GM15510 (cell line): ENCODE data around the gene RBM28.

Source experiments
- POLR2A ChIP-seq: IDR thresholded peaks from 3 replicates; pipeline ENCODE4 v1.6.1; 2011; ENCODE audit warnings: borderline replicate concordance; ENCODE audit not compliant: insufficient read length; ENCODE audit errors: extremely low read depth

Gene RBM28

DNA sequence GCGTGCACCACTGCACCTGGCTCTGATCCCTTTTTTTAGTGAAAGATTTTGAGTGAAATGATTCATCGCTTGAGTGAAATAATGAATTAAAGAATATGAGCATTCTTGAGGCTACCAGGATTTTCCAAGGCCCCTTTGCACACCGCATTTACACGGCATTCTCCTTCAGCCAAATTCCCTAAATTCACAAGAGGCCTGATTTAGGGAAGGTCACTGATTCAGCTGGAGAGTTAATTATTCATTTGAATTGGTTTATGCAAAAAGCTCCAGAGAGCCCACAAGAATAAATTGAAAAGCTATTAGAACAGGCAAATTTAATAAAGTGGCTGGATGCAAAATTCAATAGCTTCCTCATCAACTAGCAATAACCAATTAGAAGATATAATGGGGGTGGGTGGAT is 56.2 kb downstream of the RBM28 start:
- TF ChIP-seq POLR2A = no peak

DNA sequence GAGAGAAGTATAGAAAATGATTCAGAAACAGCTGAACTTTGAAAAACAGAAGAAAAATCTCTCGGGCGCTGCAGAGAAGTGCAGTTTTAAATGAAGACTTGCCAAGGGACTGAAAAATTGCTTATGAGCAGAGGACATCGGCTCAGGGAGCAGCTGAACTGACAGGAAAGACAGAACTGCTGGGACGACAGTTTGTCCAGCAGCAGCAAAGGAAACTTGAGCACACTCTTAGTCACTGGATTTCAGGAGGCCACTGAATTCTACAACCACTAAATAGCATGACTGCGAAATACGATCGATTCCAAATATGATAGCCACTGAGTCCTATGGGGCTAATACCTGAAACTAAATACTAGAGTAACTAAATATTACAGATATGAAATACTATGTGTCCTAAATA is 59.6 kb downstream of the RBM28 start:
- TF ChIP-seq POLR2A = no peak

GRCh38 chr7:128281605-128282380 is 61.9 kb downstream of the RBM28 start:
- no peak for TF ChIP-seq POLR2A

- TF ChIP-seq POLR2A = no peak
Measured at GRCh38 chr7:128279124-128279713, 64.5 kb downstream of the RBM28 start.

GRCh38 chr7:128278366-128278765 is 65.3 kb downstream of the RBM28 start:
- no peak for TF ChIP-seq POLR2A

GRCh38 chr7:128275681-128276080 is 68.0 kb downstream of the RBM28 start:
- TF ChIP-seq POLR2A = no peak

DNA sequence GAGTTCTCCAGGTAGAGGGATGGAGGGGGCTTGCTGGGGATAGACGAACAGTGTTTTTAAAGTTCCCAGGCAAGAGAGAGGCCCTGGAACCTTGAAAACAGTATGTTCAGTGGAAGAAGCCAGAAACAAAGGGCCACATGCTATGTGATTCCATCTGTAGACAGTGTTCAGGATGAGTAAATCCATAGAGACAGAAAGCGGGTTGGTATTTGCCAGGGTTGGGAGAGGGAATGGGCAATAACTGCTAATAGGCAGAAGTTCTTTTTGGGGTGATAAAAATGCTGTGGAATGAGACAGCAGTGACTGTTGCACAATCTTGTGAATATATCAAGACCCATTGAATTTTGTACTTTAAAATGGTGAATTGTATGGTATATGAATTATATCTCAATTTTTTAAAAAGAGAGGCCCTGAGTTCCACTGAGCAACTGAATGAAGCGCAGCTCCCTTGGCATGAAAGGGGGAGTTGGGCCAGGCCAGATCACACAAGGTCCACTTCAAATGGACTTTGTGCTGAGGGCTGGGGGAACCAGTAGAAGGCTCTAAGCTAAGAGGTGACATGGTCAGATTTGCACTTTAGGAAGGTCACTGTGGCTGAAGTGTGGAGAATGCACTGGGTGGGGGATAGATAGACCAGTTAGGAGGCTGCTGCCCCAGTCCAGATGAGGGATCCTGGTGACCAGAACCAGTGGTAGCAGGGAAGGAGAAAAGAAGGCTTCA is 68.7 kb downstream of the RBM28 start:
- no peak for TF ChIP-seq POLR2A

DNA sequence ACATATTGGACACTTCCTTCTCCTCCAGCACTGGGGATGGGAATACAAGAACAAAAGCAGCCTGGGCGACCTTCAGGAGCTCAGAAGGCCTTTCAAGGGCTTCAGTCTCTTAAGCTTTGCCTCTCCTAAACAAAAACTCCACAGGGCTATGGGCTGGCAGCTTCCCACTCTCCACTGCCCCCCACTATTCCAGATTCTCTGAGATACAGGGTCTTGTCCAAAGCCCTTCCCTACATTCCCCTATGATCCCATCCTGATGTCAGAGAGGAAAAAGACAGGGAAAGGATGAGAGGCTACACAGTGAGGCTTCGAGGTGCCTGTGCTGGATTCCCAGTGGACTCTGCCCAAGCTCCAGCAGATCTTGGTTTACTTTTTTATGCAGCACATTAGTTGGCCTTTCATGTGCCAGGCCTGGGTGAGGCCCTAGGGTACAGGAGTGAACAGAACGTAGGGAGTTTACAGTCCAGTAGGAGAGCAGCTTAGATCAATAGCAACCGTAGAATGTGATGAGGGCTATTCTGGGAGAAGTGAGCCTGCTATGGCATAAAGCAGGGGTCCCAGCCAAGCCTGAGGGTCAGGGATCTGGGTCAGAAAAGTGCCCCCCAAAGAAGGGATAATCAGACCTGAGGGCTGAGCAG is 69.3 kb downstream of the RBM28 start:
- TF ChIP-seq POLR2A = no peak

DNA sequence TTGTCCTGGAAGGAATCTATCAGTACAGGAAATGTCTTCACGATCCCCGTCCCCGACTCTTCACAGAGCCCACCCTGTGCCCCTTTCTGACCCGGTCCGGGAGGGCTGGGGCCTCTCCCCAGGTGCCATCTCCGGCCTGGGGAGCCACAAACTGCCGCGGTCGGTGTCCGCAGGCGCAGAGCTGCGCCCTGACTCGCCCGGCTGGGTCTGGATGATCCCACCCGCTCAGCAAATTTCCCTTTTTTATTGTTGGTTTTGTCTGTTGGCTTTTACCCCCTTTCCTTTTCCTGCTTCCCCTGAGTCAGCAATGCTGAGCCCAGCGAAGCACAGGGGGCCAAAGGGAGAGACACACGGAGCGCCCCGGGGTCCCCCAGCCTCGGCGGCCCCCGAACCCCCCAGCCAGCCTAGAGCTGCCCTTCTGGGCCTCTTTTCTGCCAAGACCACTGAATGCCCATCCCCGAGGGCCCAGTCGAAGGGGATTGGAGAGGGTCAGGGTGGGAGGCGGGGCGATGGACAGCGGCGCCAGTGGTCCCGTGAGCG is 71.7 kb downstream of the RBM28 start:
- no peak for TF ChIP-seq POLR2A

DNA sequence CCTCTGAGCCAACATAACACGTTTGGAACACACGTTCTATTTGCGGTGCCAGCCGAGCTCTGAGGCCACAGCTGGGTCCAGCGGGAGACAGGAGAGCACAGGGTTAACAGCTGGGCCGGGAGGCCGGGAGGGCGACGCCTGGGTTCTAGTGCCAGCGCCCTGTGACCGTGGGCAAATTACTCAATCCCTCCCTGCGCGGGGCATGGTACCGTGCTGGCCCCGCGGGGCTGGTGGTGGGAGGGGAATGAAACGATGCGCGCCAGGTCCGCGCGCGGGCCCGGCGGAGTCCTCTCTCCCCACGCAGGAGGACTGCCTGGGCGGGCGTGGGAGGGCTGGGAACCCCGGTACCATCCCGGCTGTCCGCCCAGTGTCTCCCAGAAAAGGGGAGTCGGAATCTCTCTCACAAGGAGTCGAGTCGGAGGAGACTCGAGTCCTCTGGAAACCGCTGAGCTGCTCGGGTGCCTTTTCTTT is 72.2 kb downstream of the RBM28 start:
- no peak for TF ChIP-seq POLR2A

GRCh38 chr7:128270826-128271272 is 72.9 kb downstream of the RBM28 start:
- TF ChIP-seq POLR2A = no peak

GRCh38 chr7:128268233-128268632 is 75.5 kb downstream of the RBM28 start:
- no peak for TF ChIP-seq POLR2A

DNA sequence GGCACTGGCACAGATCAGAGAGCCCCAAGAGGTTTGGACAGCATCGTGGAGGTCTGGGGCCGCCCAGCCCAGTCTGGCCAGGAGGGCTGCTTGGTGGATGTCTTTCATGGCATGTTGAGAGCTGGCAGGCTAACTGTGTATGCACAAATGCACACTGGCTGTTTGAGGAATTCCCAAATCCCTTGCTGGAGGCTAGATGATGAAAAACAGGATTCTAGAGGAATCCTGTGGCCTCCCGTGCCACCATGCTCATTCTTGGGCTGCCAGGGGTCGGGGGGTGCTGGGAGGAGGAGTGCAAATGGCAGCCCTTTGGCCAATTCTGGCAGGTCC is 76.1 kb downstream of the RBM28 start:
- TF ChIP-seq POLR2A = no peak

DNA sequence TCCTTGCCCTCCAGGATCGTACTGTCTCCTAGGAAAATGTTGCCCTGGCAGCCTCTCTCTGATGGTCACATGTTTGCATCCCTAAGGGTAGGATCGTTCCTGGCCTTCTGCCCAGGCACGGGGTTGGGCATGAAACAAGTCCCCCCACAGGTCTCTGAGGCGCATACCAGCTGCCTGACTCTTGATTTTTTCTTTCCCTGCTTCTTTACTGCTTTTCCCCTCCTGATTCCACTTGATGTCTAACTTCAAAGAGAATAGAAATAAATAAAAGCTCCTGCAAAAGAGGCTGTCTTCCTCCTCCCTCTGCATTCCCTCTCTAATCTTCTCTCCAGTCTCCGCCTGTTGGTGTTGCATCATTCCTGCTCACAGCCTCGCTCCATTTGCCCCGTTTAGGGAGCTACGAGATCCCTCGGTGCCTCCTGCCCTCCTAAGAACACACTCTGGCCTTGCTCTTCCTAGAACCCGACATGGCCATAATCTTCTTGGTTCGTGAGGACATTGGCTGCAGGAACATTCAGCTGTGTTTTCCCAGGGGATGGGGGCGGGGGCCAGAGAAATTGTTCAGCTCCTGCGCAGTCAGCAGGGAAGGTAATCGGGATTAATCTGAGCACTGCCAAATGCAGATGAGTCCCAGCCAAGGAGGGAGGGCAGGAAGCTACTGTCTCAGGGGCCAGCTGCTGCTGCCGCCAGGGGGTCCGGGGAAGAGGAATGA is 76.7 kb downstream of the RBM28 start:
- TF ChIP-seq POLR2A = no peak
